Aorta (tissue), 5 donors: ENCODE measurements around the gene PDGFD. TPM values are rescaled to one million over a fixed set of nuclear protein-coding genes. Genes with fewer than 3 reads are reported as not detected.

ENCODE experiments used
- ATAC-seq: fragments of 200-7000 bp; cut with Tn5 transposase; one replicate; pipeline ENCODE4 v1.9.1; 2022; ENCODE audit warnings: moderate library complexity; ENCODE audit not compliant: low FRiP score
- DNase-seq, 2 donors: peaks; one replicate each; pipeline ENCODE4 v3.0.0-alpha.2; 2020
- H3K27ac ChIP-seq, 2 donors: one replicate each; pipeline ENCODE4 v1.5.1; 2013; ENCODE audit warnings: low read length in 2 of 2, mild to moderate bottlenecking in 2 of 2, moderate library complexity in 2 of 2, control low read depth in 1 of 2, inconsistent platforms in 1 of 2, low read depth in 1 of 2
- H3K27me3 ChIP-seq, 2 donors: one replicate each; pipeline ENCODE4 v1.6.1; 2013; ENCODE audit warnings: control low read depth in 1 of 2, low read length in 1 of 2, mild to moderate bottlenecking in 1 of 2, moderate library complexity in 1 of 2; ENCODE audit not compliant: insufficient read depth in 2 of 2, control insufficient read depth in 1 of 2
- H3K36me3 ChIP-seq, 2 donors: one replicate each; pipeline ENCODE4 v1.6.1; 2013; ENCODE audit warnings: control low read depth in 1 of 2, low read length in 1 of 2, mild to moderate bottlenecking in 1 of 2; ENCODE audit not compliant: insufficient read depth in 2 of 2, control insufficient read depth in 1 of 2
- H3K4me1 ChIP-seq, 2 donors: one replicate each; pipeline ENCODE4 v1.6.1; 2013; ENCODE audit warnings: low read length in 2 of 2, control low read depth in 1 of 2, mild to moderate bottlenecking in 1 of 2, moderate library complexity in 1 of 2; ENCODE audit not compliant: insufficient read depth in 2 of 2, control insufficient read depth in 1 of 2
- H3K4me3 ChIP-seq, 2 donors: one replicate each; pipeline ENCODE4 v1.5.1; 2013; ENCODE audit warnings: low read length in 2 of 2, control low read depth in 1 of 2, mild to moderate bottlenecking in 1 of 2
- H3K9me3 ChIP-seq: one replicate; pipeline ENCODE4 v1.6.1; 2013; ENCODE audit warnings: mild to moderate bottlenecking, low read length; ENCODE audit not compliant: control insufficient read depth
- WGBS, 2 donors: extraction: QIAGEN DNeasy Blood & Tissue Kit; methylation state at CpG; one replicate each; pipeline ENCODE4 v1.1.7; 2013; 5-methylcytosine and 5-hydroxymethylcytosine counted together
- intact Hi-C, 2 donors: fragments of 100-400 bp; cut with DNase I; formaldehyde crosslinking; loops; one replicate each; pipeline versions ENCODE4 v1.14.2 to v1.15.0; 2022
- polyA plus RNA-seq, 2 donors: library from polyadenylated mRNA; stranded (reverse); fragments of 200-250 nt; gene quantifications; one replicate each; pipeline ENCODE4 v1.2.3, GENCODE V29; 2013
- total RNA-seq, 2 donors: library from RNA; stranded (reverse); fragmentation: NEBNext Ultra II Directional; extraction: Animal tissue kit (Norgen Biotek cat#: 25700); gene quantifications; one replicate each; pipeline ENCODE4 v1.2.1, GENCODE V29; 2021
- donor health status: healthy with polysubstance abuse.
- donor health status: Bipolar disorder and iron deficiency.
- donor health status: DM: no; HTN: no; CAD: no.
- donor health status: DM: no; HTN: no; CAD: no.
- donor health status: DM: yes; HTN: yes; CAD: no.

PDGFD gene
- total and polyA plus RNA-seq, 4 donors = 47.7 to 115 (median 66.5) TPM

GRCh38 chr11:104078995-104079394, 85.0 kb downstream of the PDGFD start:
- ATAC-seq (no peak), DNase-seq (no peak)
- no peak overlapping the region for H3K27ac ChIP-seq
- no peaks in the 10 kb centered on the region for H3K9me3 ChIP-seq
- H3K27me3 ChIP-seq = no peaks in the 10 kb centered on the region
- H3K4me3 ChIP-seq = no peak overlapping the region
- intact Hi-C loops = no loop called here
- no peaks in the 10 kb centered on the region for H3K4me1 ChIP-seq
- H3K36me3 ChIP-seq = no peaks in the 10 kb centered on the region

GRCh38 chr11:104078245-104078644, 85.7 kb downstream of the PDGFD start:
- no peaks in the 10 kb centered on the region for H3K9me3 ChIP-seq
- DNase-seq = no peak
- no peak overlapping the region for H3K27ac ChIP-seq
- no peaks in the 10 kb centered on the region for H3K36me3 ChIP-seq
- WGBS, 2 donors = 67 to 85% methylated on average over 4 of the region's 4 CpGs
- H3K4me3 ChIP-seq = no peak overlapping the region
- ATAC-seq = no peak
- no peaks in the 10 kb centered on the region for H3K4me1 ChIP-seq
- intact Hi-C loops = no loop called here
- H3K27me3 ChIP-seq = no peaks in the 10 kb centered on the region

GRCh38 chr11:104076455-104076854, 87.5 kb downstream of the PDGFD start:
- Histone ChIP-seq H3K9me3 (no peaks in the 10 kb centered on the region), H3K27me3 (no peaks in the 10 kb centered on the region), H3K4me1 (no peaks in the 10 kb centered on the region), H3K36me3 (no peaks in the 10 kb centered on the region), H3K27ac (no peak overlapping the region), H3K4me3 (no peak overlapping the region)
- no peak for DNase-seq
- no peak for ATAC-seq
- intact Hi-C loops = no loop called here
- WGBS, 2 donors = 75 to 81% methylated on average over 2 of the region's 2 CpGs

GRCh38 chr11:104075706-104076105, 88.2 kb downstream of the PDGFD start:
- Histone ChIP-seq H3K27ac (no peak overlapping the region), H3K4me3 (no peak overlapping the region), H3K27me3 (no peaks in the 10 kb centered on the region), H3K36me3 (no peaks in the 10 kb centered on the region), H3K4me1 (no peaks in the 10 kb centered on the region), H3K9me3 (no peaks in the 10 kb centered on the region)
- DNase-seq = no peak
- WGBS, 2 donors = 93 to 95% methylated on average over 4 of the region's 4 CpGs
- intact Hi-C loops = no loop called here
- ATAC-seq = no peak

GRCh38 chr11:104075091-104075490, 88.9 kb downstream of the PDGFD start:
- no peaks in the 10 kb centered on the region for H3K9me3 ChIP-seq
- H3K36me3 ChIP-seq = no peaks in the 10 kb centered on the region
- no peak overlapping the region for H3K27ac ChIP-seq
- no peaks in the 10 kb centered on the region for H3K4me1 ChIP-seq
- ATAC-seq (no peak), DNase-seq (no peak)
- no peak overlapping the region for H3K4me3 ChIP-seq
- intact Hi-C loops = no loop called here
- no peaks in the 10 kb centered on the region for H3K27me3 ChIP-seq

- intact Hi-C loops = no loop called here
- Histone ChIP-seq H3K27me3 (no peaks in the 10 kb centered on the region), H3K36me3 (no peaks in the 10 kb centered on the region), H3K27ac (no peak overlapping the region), H3K4me1 (no peaks in the 10 kb centered on the region), H3K4me3 (no peak overlapping the region), H3K9me3 (no peaks in the 10 kb centered on the region)
- peak in 1 of 2 donors; percentile 46 for DNase-seq
- no peak for ATAC-seq
- WGBS, 2 donors = 38 to 43% methylated on average over 3 of the region's 3 CpGs
These were observed 89.8 kb downstream of the PDGFD start for GRCh38 chr11:104073950-104074705.

GRCh38 chr11:104067534-104067933, 96.4 kb downstream of the PDGFD start:
- no peaks in the 10 kb centered on the region for H3K9me3 ChIP-seq
- intact Hi-C loops = no loop called here
- H3K4me1 ChIP-seq = no peaks in the 10 kb centered on the region
- 54 to 61% methylated on average over 1 of the region's 1 CpG for WGBS, 2 donors
- no peak overlapping the region for H3K4me3 ChIP-seq
- ATAC-seq = no peak
- H3K27ac ChIP-seq = no peak overlapping the region
- H3K36me3 ChIP-seq = no peaks in the 10 kb centered on the region
- H3K27me3 ChIP-seq = no peaks in the 10 kb centered on the region
- no peak for DNase-seq

GRCh38 chr11:104064034-104064630, 99.8 kb downstream of the PDGFD start:
- DNase-seq (no peak), ATAC-seq (no peak)
- WGBS, 2 donors = 89% methylated on average over 5 of the region's 5 CpGs
- Histone ChIP-seq H3K27me3 (no peaks in the 10 kb centered on the region), H3K27ac (no peak overlapping the region), H3K4me1 (no peaks in the 10 kb centered on the region), H3K36me3 (no peaks in the 10 kb centered on the region), H3K9me3 (no peaks in the 10 kb centered on the region), H3K4me3 (no peak overlapping the region)
- intact Hi-C loops = no loop called here

- intact Hi-C loops = no loop called here
- Histone ChIP-seq H3K4me3 (no peak overlapping the region), H3K27ac (no peak overlapping the region), H3K27me3 (no peaks in the 10 kb centered on the region), H3K4me1 (no peaks in the 10 kb centered on the region), H3K36me3 (no peaks in the 10 kb centered on the region), H3K9me3 (no peaks in the 10 kb centered on the region)
- DNase-seq (no peak), ATAC-seq (peak; percentile 38)
- WGBS, 2 donors = 84 to 91% methylated on average over 9 of the region's 9 CpGs
These were observed 102.0 kb downstream of the PDGFD start for GRCh38 chr11:104061853-104062521.
